ENCODE data around the gene S1PR4.
A peak's percentile ranks its signal among the peaks of the same experiment; 100 is the strongest.

Gene S1PR4, protein sequence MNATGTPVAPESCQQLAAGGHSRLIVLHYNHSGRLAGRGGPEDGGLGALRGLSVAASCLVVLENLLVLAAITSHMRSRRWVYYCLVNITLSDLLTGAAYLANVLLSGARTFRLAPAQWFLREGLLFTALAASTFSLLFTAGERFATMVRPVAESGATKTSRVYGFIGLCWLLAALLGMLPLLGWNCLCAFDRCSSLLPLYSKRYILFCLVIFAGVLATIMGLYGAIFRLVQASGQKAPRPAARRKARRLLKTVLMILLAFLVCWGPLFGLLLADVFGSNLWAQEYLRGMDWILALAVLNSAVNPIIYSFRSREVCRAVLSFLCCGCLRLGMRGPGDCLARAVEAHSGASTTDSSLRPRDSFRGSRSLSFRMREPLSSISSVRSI

DNA sequence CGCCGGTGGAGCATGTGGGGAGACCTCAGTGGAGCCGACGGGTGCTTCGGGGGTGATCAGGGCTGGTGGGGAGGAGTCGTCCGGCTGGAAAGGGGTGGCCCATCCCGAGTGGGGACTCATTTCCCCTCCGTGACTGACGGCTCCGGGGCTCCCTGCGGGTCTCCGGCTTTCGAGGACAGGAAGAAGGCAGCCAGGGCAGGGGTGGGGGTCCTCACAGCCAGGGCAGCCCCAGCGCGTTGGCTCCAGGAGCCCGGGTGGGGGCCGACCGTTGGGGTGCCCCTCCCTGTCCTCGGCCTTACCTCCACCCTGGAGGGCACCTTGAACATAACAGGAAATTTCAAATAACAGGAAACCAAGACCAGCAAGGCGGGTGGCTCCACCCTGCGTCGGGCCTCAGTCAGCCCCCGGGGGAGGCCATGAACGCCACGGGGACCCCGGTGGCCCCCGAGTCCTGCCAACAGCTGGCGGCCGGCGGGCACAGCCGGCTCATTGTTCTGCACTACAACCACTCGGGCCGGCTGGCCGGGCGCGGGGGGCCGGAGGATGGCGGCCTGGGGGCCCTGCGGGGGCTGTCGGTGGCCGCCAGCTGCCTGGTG lies at the start of gene S1PR4:
Gene S1PR4, plus strand, starts transcription at position 393 of the 596 bp plus-strand sequence. Its CDS starts 24 bp downstream, at position 417.
- peak within 1 kb of the TSS; percentile 97 to 98 for H3K27ac Mint-ChIP-seq
- H3K9me3 Mint-ChIP-seq = no peaks in the 10 kb centered on the region
- H3K4me3 Mint-ChIP-seq = peak within 1 kb of the TSS; percentile 91 to 99
- DNase-seq = peak; percentile 69 to 81
- peaks cover 39% of the 10 kb centered on the region for H3K4me1 Mint-ChIP-seq
- no peaks in the 10 kb centered on the region for H3K27me3 Mint-ChIP-seq
- ATAC-seq = peak; percentile 82

DNA sequence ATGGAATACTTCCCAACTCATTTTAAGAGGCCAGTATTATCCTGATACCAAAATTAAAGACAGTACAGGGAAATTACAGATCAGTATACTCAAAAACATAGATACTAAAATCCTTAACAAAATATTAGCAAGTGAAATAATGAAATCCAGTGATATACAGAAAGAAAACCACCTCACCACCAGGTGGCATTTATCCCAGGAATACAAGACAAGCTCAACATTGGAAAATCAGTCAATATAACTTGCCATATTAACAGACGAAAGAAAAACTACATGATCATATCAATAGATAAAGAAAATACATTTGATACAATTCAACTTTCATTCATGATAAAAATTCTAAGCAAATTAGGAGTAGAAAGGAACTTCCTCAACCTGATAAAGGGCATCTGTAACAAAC lies 49.5 kb upstream of the S1PR4 start:
- Mint-ChIP-seq H3K4me1 (peaks cover 42% of the 10 kb centered on the region), H3K9me3 (no peaks in the 10 kb centered on the region), H3K4me3 (no peak overlapping the region), H3K27me3 (no peaks in the 10 kb centered on the region), H3K27ac (no peak overlapping the region)
- DNase-seq (no peak), ATAC-seq (no peak)

DNA sequence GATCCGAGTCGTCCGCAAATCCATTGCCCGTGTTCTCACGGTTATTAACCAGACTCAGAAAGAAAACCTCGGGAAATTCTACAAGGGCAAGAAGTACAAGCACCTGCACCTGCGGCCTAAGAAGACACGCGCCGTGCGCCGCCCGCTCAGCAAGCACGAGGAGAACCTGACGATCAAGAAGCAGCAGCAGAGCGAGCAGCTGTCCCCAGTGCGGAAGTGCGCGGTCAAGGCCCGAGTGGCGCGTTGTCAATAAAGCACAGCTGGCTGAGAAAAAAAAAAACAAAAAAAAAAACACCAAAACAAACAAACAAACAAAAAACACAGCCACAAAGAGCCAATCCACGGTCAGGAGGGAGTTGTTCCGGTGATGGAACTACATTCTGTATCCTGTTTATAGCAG lies 47.4 kb upstream of the S1PR4 start:
- no peaks in the 10 kb centered on the region for H3K9me3 Mint-ChIP-seq
- ATAC-seq = no peak
- no peak for DNase-seq
- peak overlapping the region in 1 of 2 donors; percentile 13 for H3K4me3 Mint-ChIP-seq
- peak overlapping the region in 1 of 2 donors; percentile 61 for H3K27ac Mint-ChIP-seq
- peaks cover 7% of the 10 kb centered on the region for H3K27me3 Mint-ChIP-seq
- H3K4me1 Mint-ChIP-seq = peaks cover 44% of the 10 kb centered on the region

DNA sequence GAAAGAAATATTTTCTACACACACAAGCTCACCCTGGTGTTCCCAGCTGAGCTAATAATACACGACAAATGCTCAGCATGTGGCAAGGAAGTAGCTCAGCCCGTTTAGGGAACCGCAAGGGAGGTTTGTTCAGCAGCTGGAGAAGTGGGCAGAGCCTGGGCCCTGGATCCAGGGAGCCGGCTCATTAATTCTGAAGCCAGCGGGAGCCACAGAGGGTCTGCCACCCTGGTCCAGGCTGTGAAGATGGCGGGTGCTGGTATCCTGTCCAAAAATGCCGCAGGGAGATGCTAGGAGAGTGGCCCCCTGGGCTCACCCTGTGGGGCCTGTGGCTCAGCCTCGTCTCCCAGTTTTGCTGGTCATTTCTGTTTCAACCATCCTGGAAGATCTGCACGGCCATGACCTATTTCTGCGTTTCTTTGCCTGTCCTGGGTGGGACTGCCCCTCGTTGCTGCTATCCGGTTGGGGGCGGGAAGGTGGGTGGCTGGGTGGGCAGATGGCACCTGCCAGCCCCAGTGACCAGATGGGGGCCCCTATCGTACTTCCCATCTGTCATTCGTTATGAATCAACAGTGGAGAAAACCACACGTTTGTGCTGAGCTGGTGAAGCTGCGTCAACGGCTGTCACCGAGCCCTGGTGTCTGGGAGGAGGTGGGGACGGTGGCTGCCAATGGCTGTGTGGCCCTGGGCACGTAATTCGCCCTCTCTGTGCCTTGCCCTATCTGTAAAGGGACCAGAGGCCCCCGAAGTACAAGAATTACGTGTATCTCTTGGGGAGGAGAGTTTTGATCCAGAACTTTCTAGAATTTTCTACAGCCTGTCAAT lies 45.4 kb upstream of the S1PR4 start:
- peak overlapping the region; percentile 53 to 76 for H3K4me3 Mint-ChIP-seq
- no peaks in the 10 kb centered on the region for H3K9me3 Mint-ChIP-seq
- DNase-seq (peak; percentile 70 to 90), ATAC-seq (peak; percentile 99)
- H3K27me3 Mint-ChIP-seq = peaks cover 18% of the 10 kb centered on the region
- peak overlapping the region; percentile 65 to 74 for H3K27ac Mint-ChIP-seq
- peaks cover 55% of the 10 kb centered on the region for H3K4me1 Mint-ChIP-seq

DNA sequence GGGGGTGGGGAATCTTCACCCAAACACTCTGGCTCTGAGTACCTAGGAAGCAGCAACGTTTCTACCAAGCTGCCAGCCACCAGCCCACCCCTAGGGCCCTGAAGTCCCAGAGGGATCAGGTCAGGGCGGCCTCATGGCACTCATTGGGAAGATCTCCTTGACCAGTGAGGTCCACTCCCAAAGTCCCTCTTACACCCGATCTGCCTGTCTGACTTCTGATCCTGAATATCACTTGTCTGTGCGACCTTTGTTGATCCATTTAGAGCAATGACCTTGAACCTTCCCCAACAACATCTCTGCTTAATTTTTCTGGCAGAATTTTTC lies 44.8 kb upstream of the S1PR4 start:
- peaks cover 18% of the 10 kb centered on the region for H3K27me3 Mint-ChIP-seq

DNA sequence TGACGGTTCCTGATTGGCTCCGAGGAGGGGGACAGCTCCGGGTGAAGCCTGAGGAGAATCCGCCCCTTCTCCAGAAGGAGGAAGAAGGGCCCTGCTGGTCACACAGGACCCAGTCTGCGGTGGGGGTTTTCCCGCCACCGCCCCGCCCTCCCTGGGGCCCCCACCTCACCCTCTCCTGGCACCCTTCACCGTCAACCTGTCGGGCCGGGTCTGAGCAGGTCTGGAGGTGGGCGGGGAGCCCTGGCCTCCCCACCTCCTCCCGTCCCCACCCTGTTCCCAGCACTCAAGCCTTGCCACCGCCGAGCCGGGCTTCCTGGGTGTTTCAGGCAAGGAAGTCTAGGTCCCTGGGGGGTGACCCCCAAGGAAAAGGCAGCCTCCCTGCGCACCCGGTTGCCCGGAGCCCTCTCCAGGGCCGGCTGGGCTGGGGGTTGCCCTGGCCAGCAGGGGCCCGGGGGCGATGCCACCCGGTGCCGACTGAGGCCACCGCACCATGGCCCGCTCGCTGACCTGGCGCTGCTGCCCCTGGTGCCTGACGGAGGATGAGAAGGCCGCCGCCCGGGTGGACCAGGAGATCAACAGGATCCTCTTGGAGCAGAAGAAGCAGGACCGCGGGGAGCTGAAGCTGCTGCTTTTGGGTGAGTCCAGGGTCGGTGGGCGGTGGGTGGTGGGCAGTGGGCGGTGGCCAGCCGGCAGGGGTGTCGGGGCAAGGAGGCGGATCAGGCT lies 42.4 kb upstream of the S1PR4 start, which contains the start of gene GNA15:
Gene GNA15, plus strand, starts transcription at position 73 of the 723 bp plus-strand sequence. Its CDS starts 418 bp downstream, at position 491.
- ATAC-seq = peak; percentile 43
- DNase-seq = peak in 1 of 2 donors; percentile 39
- H3K27ac Mint-ChIP-seq = peak within 1 kb of the TSS in 1 of 2 donors; percentile 25
- peak within 1 kb of the TSS; percentile 71 to 82 for H3K4me3 Mint-ChIP-seq
- H3K27me3 Mint-ChIP-seq = peaks cover 18% of the 10 kb centered on the region
- H3K4me1 Mint-ChIP-seq = peaks cover 59% of the 10 kb centered on the region
- no peaks in the 10 kb centered on the region for H3K9me3 Mint-ChIP-seq

More for the DNA sequence above, 44.8 kb upstream of the S1PR4 start:
- Mint-ChIP-seq H3K4me3 (peak overlapping the region; percentile 53 to 76), H3K9me3 (no peaks in the 10 kb centered on the region), H3K27ac (peak overlapping the region; percentile 48 to 74), H3K4me1 (peaks cover 55% of the 10 kb centered on the region)
- DNase-seq = no peak
- no peak for ATAC-seq

DNA sequence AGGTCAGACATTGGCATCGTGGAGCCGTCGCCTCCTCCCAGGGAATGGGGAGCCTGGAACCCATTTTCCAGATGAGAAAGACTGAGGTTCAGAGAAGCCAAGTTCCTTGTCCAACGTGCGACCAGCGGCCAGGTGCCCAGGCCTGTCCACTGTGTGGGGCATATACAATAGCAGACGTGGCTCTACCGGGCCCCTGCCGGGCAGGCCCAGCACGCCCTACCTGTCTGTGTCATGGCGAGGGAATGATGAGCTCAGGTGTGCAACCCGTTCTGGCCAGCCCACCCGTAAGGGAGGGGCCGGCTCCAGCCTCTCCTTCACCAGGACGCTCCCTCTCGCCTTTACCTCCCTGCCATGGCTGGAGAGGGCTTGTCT lies 41.9 kb upstream of the S1PR4 start:
- H3K27me3 Mint-ChIP-seq = peaks cover 18% of the 10 kb centered on the region
- H3K9me3 Mint-ChIP-seq = no peaks in the 10 kb centered on the region
- H3K4me3 Mint-ChIP-seq = peak overlapping the region; percentile 71 to 82
- H3K27ac Mint-ChIP-seq = peak overlapping the region in 1 of 2 donors; percentile 25
- H3K4me1 Mint-ChIP-seq = peaks cover 61% of the 10 kb centered on the region
- no peak for ATAC-seq
- DNase-seq = no peak

DNA sequence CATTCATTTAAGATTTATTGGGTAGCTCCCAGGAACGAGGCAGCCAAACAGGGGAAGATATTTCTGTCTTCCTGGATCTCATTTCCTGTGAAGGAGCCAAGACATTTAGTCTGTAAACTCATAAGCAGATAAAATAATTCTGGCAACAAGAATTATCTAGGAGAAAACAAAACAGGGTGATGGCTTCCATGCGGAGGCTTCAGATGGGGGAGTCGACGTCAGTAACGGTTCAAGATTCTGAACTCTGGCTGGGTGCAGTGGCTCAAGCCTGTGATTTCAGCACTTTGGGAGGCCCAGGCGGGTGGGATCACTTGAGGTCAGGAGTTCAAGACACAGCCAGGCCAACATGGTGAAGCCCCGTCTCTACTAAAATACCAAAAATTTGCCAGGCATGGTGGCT lies 41.5 kb upstream of the S1PR4 start:
- peaks cover 18% of the 10 kb centered on the region for H3K27me3 Mint-ChIP-seq
- peak overlapping the region; percentile 71 to 82 for H3K4me3 Mint-ChIP-seq
- peaks cover 64% of the 10 kb centered on the region for H3K4me1 Mint-ChIP-seq
- no peak for ATAC-seq
- DNase-seq = no peak
- H3K27ac Mint-ChIP-seq = peak overlapping the region in 1 of 2 donors; percentile 25
- no peaks in the 10 kb centered on the region for H3K9me3 Mint-ChIP-seq

DNA sequence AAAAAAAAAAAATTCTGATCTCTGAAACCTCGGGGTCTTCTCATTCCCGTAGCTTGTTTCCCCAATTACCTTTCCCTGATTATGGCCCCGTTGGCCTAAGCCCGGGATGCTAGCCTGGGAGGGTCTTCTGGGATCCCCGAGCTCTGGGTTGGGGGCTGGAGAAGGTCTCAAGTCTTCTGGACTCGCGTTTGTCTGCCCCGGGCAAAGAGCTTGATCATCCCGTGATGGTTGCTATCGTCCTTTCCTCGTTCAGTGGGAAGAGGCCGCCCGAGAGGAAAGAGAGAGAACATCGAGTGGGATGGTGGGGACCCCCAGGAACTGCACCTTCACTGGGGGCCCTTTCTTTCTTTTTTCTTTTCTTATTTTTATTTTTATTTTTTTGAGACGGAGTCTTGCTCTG lies 40.3 kb upstream of the S1PR4 start:
- no peak for DNase-seq
- peaks cover 18% of the 10 kb centered on the region for H3K27me3 Mint-ChIP-seq
- H3K27ac Mint-ChIP-seq = no peak overlapping the region
- H3K4me1 Mint-ChIP-seq = peaks cover 57% of the 10 kb centered on the region
- no peak overlapping the region for H3K4me3 Mint-ChIP-seq
- ATAC-seq = no peak
- no peaks in the 10 kb centered on the region for H3K9me3 Mint-ChIP-seq

DNA sequence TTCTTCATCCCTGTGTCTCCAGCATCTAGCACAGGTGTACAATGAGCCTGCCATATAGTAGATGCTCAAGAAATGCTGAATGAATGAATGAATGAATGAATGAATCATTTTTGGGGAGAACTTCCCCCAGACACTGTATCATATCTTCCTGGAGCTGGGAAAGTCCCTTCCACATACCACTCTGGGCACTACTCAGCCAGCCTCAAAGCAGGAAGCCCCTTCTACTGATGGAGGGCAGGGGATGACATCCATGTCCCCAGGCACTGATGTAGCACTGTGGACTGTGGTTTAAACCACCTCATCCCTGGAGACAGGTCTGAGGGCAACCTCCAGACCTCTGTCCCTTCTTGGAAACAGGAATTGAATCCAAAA lies 37.9 kb upstream of the S1PR4 start:
- H3K4me1 Mint-ChIP-seq = peaks cover 40% of the 10 kb centered on the region
- DNase-seq (no peak), ATAC-seq (no peak)
- peak overlapping the region in 1 of 2 donors; percentile 15 for H3K27ac Mint-ChIP-seq
- peaks cover 11% of the 10 kb centered on the region for H3K27me3 Mint-ChIP-seq
- H3K9me3 Mint-ChIP-seq = no peaks in the 10 kb centered on the region
- H3K4me3 Mint-ChIP-seq = peak overlapping the region; percentile 2 to 16

DNA sequence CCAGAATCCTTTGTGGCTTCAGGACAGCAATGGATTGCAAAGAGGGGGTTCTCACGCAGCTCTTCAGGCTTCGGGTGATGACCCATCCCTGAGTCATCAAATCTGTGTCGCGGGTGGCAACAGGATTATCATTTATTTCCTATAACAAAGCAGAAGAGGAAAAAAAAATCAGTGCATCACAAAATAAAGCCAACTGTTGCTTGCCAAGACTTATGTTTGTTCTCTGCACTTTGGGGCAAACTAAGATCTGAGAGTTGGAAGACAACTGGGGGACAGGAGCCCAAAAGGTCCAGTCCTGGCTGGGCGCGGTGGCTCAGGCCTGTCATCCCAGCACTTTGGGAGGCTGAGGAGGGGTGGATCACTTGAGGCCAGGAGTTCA lies 36.3 kb upstream of the S1PR4 start:
- peak overlapping the region in 1 of 2 donors; percentile 33 for H3K4me3 Mint-ChIP-seq
- DNase-seq (no peak), ATAC-seq (peak; percentile 63)
- H3K27ac Mint-ChIP-seq = peak overlapping the region in 1 of 2 donors; percentile 78
- peaks cover 3% of the 10 kb centered on the region for H3K27me3 Mint-ChIP-seq
- no peaks in the 10 kb centered on the region for H3K9me3 Mint-ChIP-seq
- H3K4me1 Mint-ChIP-seq = peaks cover 36% of the 10 kb centered on the region

DNA sequence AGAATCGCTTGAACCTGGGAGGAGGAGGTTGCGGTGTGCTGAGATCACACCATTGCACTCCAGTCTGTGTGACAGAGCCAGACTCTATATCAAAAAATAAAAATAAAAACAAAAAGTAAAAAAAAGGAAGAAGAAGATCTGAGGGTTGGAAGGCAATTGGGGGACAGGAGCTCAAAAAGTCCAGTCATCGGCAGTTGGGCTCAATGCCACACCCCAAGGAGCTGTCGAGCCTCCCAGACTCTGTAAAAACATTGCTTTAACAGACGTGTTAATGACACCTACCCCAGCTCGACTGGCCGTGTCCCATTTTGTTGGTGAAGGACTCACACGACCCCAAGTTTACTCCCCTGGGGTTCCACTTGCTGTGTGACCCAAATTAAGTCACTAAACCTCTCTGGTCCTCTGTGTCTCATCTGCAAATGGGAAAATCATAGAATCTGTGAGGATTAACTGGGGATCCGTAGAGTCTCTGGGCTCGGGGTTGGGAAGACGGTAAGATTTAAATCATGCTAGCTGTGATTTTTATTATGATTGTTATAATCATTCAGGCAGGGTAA lies 35.7 kb upstream of the S1PR4 start:
- Mint-ChIP-seq H3K4me3 (no peak overlapping the region), H3K27ac (peak overlapping the region in 1 of 2 donors; percentile 78), H3K9me3 (no peaks in the 10 kb centered on the region), H3K4me1 (peaks cover 35% of the 10 kb centered on the region), H3K27me3 (no peaks in the 10 kb centered on the region)
- ATAC-seq (no peak), DNase-seq (no peak)

DNA sequence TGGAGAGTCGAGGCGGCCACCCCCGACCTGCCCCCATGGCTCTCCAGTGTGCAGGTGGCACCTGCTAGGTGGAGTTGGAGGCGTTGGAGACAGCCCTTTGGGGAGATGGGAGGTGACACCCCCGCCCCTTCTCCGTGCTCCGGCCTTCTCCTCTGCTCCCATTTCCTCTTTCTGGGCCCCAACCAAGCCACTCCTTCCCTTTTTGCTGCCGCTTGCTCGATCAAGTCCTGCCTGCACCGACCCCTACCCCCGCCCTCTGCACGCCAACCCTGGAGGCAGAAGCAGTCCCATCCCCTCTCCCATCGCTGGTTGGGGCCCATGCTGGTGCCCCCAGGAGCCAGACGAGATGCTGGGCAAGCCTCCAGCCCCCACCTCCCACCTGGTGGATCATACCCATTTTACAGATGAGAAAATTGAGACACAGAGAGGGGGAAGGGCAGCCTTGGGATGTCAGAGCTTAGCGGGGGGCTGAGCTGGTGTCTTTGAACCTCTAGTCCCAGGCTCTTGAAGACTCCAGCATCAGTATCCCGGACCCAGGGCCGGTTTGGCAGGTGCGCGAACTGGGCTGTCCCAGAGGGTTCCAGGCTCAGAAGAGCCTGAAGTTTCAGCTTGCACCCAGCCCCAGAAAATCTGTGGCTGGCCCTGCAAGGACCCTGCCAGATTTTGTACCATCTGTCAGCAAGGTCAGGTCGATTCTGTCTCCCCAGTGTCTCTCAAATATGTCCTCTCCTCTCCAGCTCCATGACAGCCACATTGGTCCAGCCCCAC lies 32.5 kb upstream of the S1PR4 start:
- Mint-ChIP-seq H3K4me3 (no peak overlapping the region), H3K9me3 (no peaks in the 10 kb centered on the region), H3K27ac (peak overlapping the region in 1 of 2 donors; percentile 44), H3K4me1 (peaks cover 33% of the 10 kb centered on the region), H3K27me3 (no peaks in the 10 kb centered on the region)
- ATAC-seq = peak; percentile 10
- no peak for DNase-seq

DNA sequence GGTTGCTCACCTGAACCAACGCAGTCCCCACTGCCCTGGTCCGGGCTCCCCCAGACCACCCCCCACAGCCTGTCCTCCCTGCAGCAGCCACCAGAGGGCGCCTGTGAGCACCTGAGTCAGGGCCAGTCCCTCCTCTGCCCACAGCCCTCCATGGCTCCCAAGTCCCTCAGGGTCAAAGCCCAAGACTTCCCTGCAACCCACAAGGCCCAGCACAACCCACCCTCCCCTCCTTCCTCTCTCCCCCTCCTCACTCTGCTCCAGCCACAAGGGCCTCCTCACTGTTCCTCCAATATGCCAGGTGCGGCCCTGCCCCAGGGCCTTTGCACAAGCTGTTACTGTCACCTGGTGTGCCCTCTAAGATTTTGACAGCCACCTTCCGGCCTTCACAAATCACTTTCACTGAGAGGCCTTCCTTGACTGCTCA lies 31.9 kb upstream of the S1PR4 start:
- H3K4me3 Mint-ChIP-seq = no peak overlapping the region
- ATAC-seq (peak; percentile 73), DNase-seq (peak; percentile 65 to 72)
- H3K27ac Mint-ChIP-seq = peak overlapping the region in 1 of 2 donors; percentile 44
- no peaks in the 10 kb centered on the region for H3K9me3 Mint-ChIP-seq
- peaks cover 27% of the 10 kb centered on the region for H3K4me1 Mint-ChIP-seq
- H3K27me3 Mint-ChIP-seq = no peaks in the 10 kb centered on the region

All from stimulated activated naive CD8-positive, alpha-beta T cell treated with anti-CD3 and anti-CD28 coated beads, Interleukin-15, amount 100 ng/mL, for 72 hours (primary cell).